Panc1 (cell line): ENCODE results near the gene PSEN2. TPM values are rescaled to one million over a fixed set of nuclear protein-coding genes. Genes with fewer than 3 reads are reported as not detected.

Source experiments
- ATAC-seq: fragments of 200-7000 bp; cut with Tn5 transposase; 2 replicates; pipeline ENCODE4 v1.9.1; 2020; ENCODE audit warnings: mild to moderate bottlenecking, moderate library complexity
- BruUV-seq: library from RNA; stranded (reverse); fragments of 400-500 nt; replicated peaks from 2 replicates; lab custom pipeline; 2021; lab: Mats Ljungman, UMichigan
- CTCF ChIA-PET: fragments of 300-600 bp; sonication (Branson Sonifier 250); formaldehyde crosslinking; loops from one replicate; lab custom pipeline; 2022; ENCODE audit warnings: antibody characterized with exemption; lab: Charles Lee
- POLR2A ChIA-PET: fragments of 300-600 bp; sonication (Branson Sonifier 250); formaldehyde crosslinking; loops from one replicate; lab custom pipeline; 2022; ENCODE audit warnings: antibody characterized with exemption; lab: Charles Lee
- DNase-seq: peaks from one replicate; pipeline ENCODE4 v3.0.0-alpha.2; 2010; ENCODE audit warnings: low read depth, low spot score
- H3K27ac ChIP-seq: 2 replicates; pipeline ENCODE4 v1.5.1; 2011; ENCODE audit warnings: mild to moderate bottlenecking, low read length, inconsistent platforms
- H3K27me3 ChIP-seq: fragments of 200-500 bp; sonication (Bioruptor generic); 2 replicates; pipeline ENCODE4 v1.6.0; 2014; ENCODE audit warnings: low read length, inconsistent platforms; ENCODE audit not compliant: control insufficient read depth, insufficient read depth
- H3K36me3 ChIP-seq: fragments of 200-500 bp; sonication (Bioruptor generic); 2 replicates; pipeline ENCODE4 v1.5.1; 2014; ENCODE audit warnings: inconsistent platforms, mild to moderate bottlenecking, low read length, moderate library complexity; ENCODE audit not compliant: control insufficient read depth, insufficient read depth
- H3K4me1 ChIP-seq: 2 replicates; pipeline ENCODE4 v1.5.1; 2011; ENCODE audit warnings: inconsistent platforms, mild to moderate bottlenecking, low read length, moderate library complexity; ENCODE audit not compliant: control insufficient read depth, insufficient read depth
- H3K4me3 ChIP-seq, 2 experiments: 2 replicates each; pipeline ENCODE4 v1.5.1; 2011 to 2012; ENCODE audit warnings: low read depth in 2 of 2, low read length in 2 of 2, mild to moderate bottlenecking in 2 of 2, inconsistent platforms in 1 of 2, moderate library complexity in 1 of 2
- H3K9me3 ChIP-seq: fragments of 200-500 bp; sonication (Bioruptor generic); 2 replicates; pipeline ENCODE4 v1.5.1; 2014; ENCODE audit warnings: low read depth, mild to moderate bottlenecking, inconsistent platforms, low read length, moderate library complexity; ENCODE audit not compliant: control insufficient read depth, insufficient read depth
- POLR2AphosphoS5 ChIP-seq: IDR thresholded peaks from 2 replicates; pipeline ENCODE4 v1.6.1; 2012; ENCODE audit warnings: mild to moderate bottlenecking, low read depth, low read length, moderate library complexity
- REST ChIP-seq, 2 experiments: IDR thresholded peaks; 2 replicates each; pipeline ENCODE4 v1.6.1; 2011 to 2012; ENCODE audit warnings: low read depth in 2 of 2, control low read depth in 1 of 2, low read length in 1 of 2, mild to moderate bottlenecking in 1 of 2, moderate library complexity in 1 of 2; ENCODE audit not compliant: insufficient read depth in 1 of 2
- SIN3A ChIP-seq: IDR thresholded peaks from 2 replicates; pipeline ENCODE4 v1.6.1; 2012; ENCODE audit warnings: low read depth, mild to moderate bottlenecking, low read length, moderate library complexity, borderline replicate concordance; ENCODE audit not compliant: insufficient read depth
- TCF7L2 ChIP-seq: IDR thresholded peaks from 2 replicates; pipeline ENCODE4 v1.6.1; 2011; ENCODE audit warnings: mild to moderate bottlenecking, low read depth, low read length, inconsistent platforms
- in situ Hi-C: cut with HindIII; loops from 2 replicates; pipeline ENCODE4 v1.10.0; 2016; ENCODE audit warnings: low sequenced_read_pairs, low pct_unique_long_range_greater_than_20kb
- intact Hi-C: fragments of 100-400 bp; cut with micrococcal nuclease; formaldehyde crosslinking; loops from one replicate; pipeline ENCODE4 v1.10.0; 2022; ENCODE audit not compliant: unreplicated experiment
- total RNA-seq: library from RNA; stranded (reverse); gene quantifications from one replicate; pipeline ENCODE4 v1.2.1, GENCODE V29; 2021; ENCODE audit not compliant: unreplicated experiment
- TF ChIP-seq, protein P1 (sequence below): fragments of 450-650 bp; IDR thresholded peaks from 2 replicates; pipeline ENCODE4 v1.5.1; 2017; ENCODE audit warnings: mild to moderate bottlenecking

PSEN2 gene
- total RNA-seq, 1 experiment from 2014 or later, result 33.3 TPM

- no peaks in the 10 kb centered on the region for H3K27me3 ChIP-seq
- BruUV-seq, result no TSS peak
- no peak for TF ChIP-seq SIN3A
- no peak for TF ChIP-seq REST (IDR thresholded peaks at IDR 0.05; ENCODE audit: insufficient read depth in 1 of 2, low read depth in 2 of 2, low read length in 1 of 2)
- no peak for TF ChIP-seq TCF7L2
- no peak for TF ChIP-seq POLR2AphosphoS5
- TF ChIP-seq, protein P1, sequence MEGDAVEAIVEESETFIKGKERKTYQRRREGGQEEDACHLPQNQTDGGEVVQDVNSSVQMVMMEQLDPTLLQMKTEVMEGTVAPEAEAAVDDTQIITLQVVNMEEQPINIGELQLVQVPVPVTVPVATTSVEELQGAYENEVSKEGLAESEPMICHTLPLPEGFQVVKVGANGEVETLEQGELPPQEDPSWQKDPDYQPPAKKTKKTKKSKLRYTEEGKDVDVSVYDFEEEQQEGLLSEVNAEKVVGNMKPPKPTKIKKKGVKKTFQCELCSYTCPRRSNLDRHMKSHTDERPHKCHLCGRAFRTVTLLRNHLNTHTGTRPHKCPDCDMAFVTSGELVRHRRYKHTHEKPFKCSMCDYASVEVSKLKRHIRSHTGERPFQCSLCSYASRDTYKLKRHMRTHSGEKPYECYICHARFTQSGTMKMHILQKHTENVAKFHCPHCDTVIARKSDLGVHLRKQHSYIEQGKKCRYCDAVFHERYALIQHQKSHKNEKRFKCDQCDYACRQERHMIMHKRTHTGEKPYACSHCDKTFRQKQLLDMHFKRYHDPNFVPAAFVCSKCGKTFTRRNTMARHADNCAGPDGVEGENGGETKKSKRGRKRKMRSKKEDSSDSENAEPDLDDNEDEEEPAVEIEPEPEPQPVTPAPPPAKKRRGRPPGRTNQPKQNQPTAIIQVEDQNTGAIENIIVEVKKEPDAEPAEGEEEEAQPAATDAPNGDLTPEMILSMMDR, result no peak
- no peaks in the 10 kb centered on the region for H3K9me3 ChIP-seq
- no peaks in the 10 kb centered on the region; the same call in 1 of the 2 replicates for H3K36me3 ChIP-seq
- ChIA-PET POLR2A (interaction anchor here (0.7 kb wide), 1 partner anchor 53 kb away, joined by 6 read pairs; no protein-coding TSS in a partner anchor), CTCF (no interaction called here)
- intact Hi-C loops, result no loop called here
- DNase-seq (no peak), ATAC-seq (no peak)
- H3K4me3 ChIP-seq, result no peak overlapping the region
- in situ Hi-C loops, result no loop called here
- no peak overlapping the region for H3K27ac ChIP-seq
- H3K4me1 ChIP-seq, result peaks cover 9% of the 10 kb centered on the region
These were observed 1.7 kb upstream of the PSEN2 start for GRCh38 chr1:226868726-226869125.

- intact Hi-C loops (no loop called here), in situ Hi-C loops (no loop called here)
- ATAC-seq (no peak; the same call in 1 of the 2 replicates), DNase-seq (no peak)
- Histone ChIP-seq H3K27me3 (no peaks in the 10 kb centered on the region), H3K27ac (peak overlapping the region; percentile 63; the same call in 1 of the 2 replicates), H3K9me3 (no peaks in the 10 kb centered on the region), H3K36me3 (no peaks in the 10 kb centered on the region; the same call in 1 of the 2 replicates), H3K4me3 (peak overlapping the region; percentile 65 to 73), H3K4me1 (peaks cover 9% of the 10 kb centered on the region)
- BruUV-seq, result no TSS peak
- CTCF ChIA-PET, result no interaction called here
- TF ChIP-seq, protein P1, result no peak
- TF ChIP-seq TCF7L2, result no peak
- TF ChIP-seq REST (IDR thresholded peaks at IDR 0.05; ENCODE audit: insufficient read depth in 1 of 2, low read depth in 2 of 2, low read length in 1 of 2), result no peak
- no peak for TF ChIP-seq POLR2AphosphoS5
- TF ChIP-seq SIN3A, result no peak
- POLR2A ChIA-PET, result no interaction called here
These were observed 403 bp upstream of the PSEN2 start for GRCh38 chr1:226870026-226870400.
